PFSK-1 (cell line): ENCODE results near the gene SCUBE1.

ENCODE experiments used
- FOXP2 ChIP-seq: optimal IDR thresholded peaks from 2 replicates; pipeline ENCODE3; 2011; ENCODE audit warnings: borderline replicate concordance, control low read depth, inconsistent platforms; ENCODE audit not compliant: insufficient read depth; ENCODE audit errors: extremely low read length, extremely low read depth
- POLR2AphosphoS5 ChIP-seq: IDR thresholded peaks from 2 replicates; pipeline ENCODE4 v1.6.1; 2012; ENCODE audit warnings: low read depth, mild to moderate bottlenecking, control low read depth, low read length, moderate library complexity
- SIN3A ChIP-seq: IDR thresholded peaks from 2 replicates; pipeline ENCODE4 v1.6.1; 2012; ENCODE audit warnings: mild to moderate bottlenecking, low read length, moderate library complexity, borderline replicate concordance; ENCODE audit not compliant: insufficient read depth
- TAF1 ChIP-seq: IDR thresholded peaks from 2 replicates; pipeline ENCODE4 v1.6.1; 2012; ENCODE audit warnings: low read length, control low read depth, borderline replicate concordance; ENCODE audit not compliant: insufficient read depth
- TF ChIP-seq, protein P1 (sequence below), 2 experiments: IDR thresholded peaks; 2 replicates each; pipeline versions ENCODE4 v1.6.1 to v1.8.0; 2011 to 2012; ENCODE audit warnings: low read depth in 2 of 2, low read length in 2 of 2, control low read depth in 1 of 2, inconsistent platforms in 1 of 2, mild to moderate bottlenecking in 1 of 2, moderate library complexity in 1 of 2; ENCODE audit not compliant: insufficient read depth in 1 of 2

The SCUBE1 gene

GRCh38 chr22:43209523-43209890 is 133.7 kb downstream of the SCUBE1 start:
- no peak for TF ChIP-seq SIN3A
- no peak for TF ChIP-seq FOXP2
- TF ChIP-seq TAF1, result no peak
- TF ChIP-seq, protein P1, sequence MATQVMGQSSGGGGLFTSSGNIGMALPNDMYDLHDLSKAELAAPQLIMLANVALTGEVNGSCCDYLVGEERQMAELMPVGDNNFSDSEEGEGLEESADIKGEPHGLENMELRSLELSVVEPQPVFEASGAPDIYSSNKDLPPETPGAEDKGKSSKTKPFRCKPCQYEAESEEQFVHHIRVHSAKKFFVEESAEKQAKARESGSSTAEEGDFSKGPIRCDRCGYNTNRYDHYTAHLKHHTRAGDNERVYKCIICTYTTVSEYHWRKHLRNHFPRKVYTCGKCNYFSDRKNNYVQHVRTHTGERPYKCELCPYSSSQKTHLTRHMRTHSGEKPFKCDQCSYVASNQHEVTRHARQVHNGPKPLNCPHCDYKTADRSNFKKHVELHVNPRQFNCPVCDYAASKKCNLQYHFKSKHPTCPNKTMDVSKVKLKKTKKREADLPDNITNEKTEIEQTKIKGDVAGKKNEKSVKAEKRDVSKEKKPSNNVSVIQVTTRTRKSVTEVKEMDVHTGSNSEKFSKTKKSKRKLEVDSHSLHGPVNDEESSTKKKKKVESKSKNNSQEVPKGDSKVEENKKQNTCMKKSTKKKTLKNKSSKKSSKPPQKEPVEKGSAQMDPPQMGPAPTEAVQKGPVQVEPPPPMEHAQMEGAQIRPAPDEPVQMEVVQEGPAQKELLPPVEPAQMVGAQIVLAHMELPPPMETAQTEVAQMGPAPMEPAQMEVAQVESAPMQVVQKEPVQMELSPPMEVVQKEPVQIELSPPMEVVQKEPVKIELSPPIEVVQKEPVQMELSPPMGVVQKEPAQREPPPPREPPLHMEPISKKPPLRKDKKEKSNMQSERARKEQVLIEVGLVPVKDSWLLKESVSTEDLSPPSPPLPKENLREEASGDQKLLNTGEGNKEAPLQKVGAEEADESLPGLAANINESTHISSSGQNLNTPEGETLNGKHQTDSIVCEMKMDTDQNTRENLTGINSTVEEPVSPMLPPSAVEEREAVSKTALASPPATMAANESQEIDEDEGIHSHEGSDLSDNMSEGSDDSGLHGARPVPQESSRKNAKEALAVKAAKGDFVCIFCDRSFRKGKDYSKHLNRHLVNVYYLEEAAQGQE (IDR thresholded peaks at IDR 0.05; ENCODE audit: insufficient read depth in 1 of 2, low read depth in 2 of 2, low read length in 2 of 2), result no peak
- TF ChIP-seq POLR2AphosphoS5, result no peak

- TF ChIP-seq POLR2AphosphoS5 (no peak), TAF1 (no peak), FOXP2 (no peak), SIN3A (no peak)
- TF ChIP-seq, protein P1 (IDR thresholded peaks at IDR 0.05; ENCODE audit: insufficient read depth in 1 of 2, low read depth in 2 of 2, low read length in 2 of 2), result no peak
These were observed 134.3 kb downstream of the SCUBE1 start for GRCh38 chr22:43208703-43209522.

DNA sequence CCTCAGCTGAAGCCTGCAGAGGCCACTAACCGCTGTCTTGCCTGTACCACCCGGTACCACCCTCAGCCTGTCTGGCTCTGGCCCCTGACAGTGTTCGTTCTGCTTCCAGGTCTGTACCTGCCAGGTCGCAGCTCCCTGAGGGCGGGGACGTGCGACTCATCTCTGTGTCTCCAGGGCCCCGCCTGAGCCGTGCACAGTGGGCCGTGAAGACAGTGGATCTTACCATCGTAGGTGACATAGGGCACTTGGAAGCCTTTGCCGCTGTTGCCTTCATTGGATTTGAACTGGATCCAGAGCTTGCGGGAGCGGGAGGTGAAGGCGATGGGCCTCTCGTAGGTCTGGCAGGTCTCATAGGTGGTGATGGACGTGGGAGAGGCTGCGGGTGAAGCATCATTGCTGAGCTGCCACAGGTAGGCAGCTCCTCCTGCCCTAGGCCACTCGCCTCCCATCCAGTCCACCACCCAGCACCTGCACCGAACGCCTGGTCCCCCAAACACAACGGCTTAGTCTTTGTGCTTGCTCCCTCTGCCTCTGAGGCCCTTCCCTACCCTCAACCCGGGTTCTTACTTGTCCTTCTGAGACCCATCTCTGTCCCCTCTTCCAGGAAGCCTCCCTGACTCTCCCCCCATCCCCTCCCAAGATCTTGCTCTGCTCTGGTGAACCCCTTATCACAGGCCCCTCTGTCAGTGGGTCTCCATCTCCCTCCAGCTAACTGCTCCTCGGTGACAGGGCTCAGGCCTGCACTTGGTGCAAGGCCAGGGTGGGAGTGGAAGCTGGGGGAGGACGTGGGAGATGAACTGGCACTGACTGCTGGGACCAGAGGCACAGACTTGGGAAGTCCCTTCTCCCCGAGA is 135.1 kb downstream of the SCUBE1 start:
- TF ChIP-seq TAF1, result no peak
- no peak for TF ChIP-seq POLR2AphosphoS5

- TF ChIP-seq FOXP2, result no peak
- TF ChIP-seq, protein P1 (IDR thresholded peaks at IDR 0.05; ENCODE audit: insufficient read depth in 1 of 2, low read depth in 2 of 2, low read length in 2 of 2), result no peak
- TF ChIP-seq SIN3A, result no peak
- no peak for TF ChIP-seq TAF1
- TF ChIP-seq POLR2AphosphoS5, result no peak
These were observed 135.8 kb downstream of the SCUBE1 start for GRCh38 chr22:43207386-43207785.

DNA sequence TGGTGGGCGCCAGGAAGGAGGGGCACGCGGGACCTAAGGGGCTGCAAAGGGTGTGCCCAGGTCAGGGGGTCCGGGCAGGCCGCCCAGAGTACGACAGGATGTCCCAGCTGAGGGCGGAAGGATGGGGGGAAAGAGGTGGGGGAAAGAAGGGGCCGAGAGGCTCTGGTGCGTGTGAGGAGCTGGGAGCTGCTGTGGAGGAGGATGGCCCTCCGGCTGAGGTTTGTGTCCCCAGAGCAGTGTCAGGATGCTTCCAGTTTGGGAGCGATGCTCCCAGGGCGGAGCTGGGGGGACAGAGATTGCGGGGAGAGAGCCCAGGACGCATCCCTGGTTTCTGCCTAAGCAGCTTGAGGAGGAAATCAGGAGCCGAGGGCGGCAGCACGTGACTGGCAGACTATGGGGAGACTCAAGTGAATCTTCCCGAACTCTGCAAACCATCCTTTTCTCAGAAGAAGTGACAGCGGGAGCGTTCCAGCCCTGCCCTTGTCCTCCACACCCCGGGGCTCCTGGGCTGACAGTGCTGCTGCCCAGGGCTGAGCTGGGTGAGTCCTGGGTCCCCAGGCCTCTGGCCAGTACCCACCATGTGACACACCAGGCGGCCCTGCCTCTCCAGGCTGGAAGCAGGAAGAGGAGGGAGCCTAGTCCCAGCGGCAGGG is 136.5 kb downstream of the SCUBE1 start:
- TF ChIP-seq, protein P1 (IDR thresholded peaks at IDR 0.05; ENCODE audit: insufficient read depth in 1 of 2, low read depth in 2 of 2, low read length in 2 of 2), result no peak
- TF ChIP-seq SIN3A (no peak), TAF1 (no peak), POLR2AphosphoS5 (no peak), FOXP2 (no peak)
